ENCODE measurements around the gene PRKAG2. TPM values are rescaled to one million over a fixed set of nuclear protein-coding genes. Genes with fewer than 3 reads are reported as not detected.

Gene PRKAG2
- total RNA-seq = 20.8 and 39.1 TPM in 2 replicates

GRCh38 chr7:151876899-151877777 is at the start of gene PRKAG2:
Gene PRKAG2, minus strand, starts transcription at chr7:151877115. Its CDS starts 495 bp downstream, at chr7:151876620.
- peak within 1 kb of the TSS; percentile 67 for H3K4me3 ChIP-seq (ENCODE audit: low read depth, low read length)
- no peak for TF ChIP-seq CTCF (conservative IDR thresholded peaks at IDR 0.05; ENCODE audit: low read depth, low read length)
- no peak for DNase-seq (ENCODE audit: low read depth)

- DNase-seq (ENCODE audit: low read depth) = no peak
- H3K4me3 ChIP-seq (ENCODE audit: low read depth, low read length) = no peak overlapping the region
- no peak for TF ChIP-seq CTCF (conservative IDR thresholded peaks at IDR 0.05; ENCODE audit: low read depth, low read length)
Measured at GRCh38 chr7:151926336-151926712, 49.4 kb upstream of the PRKAG2 start.

- H3K4me3 ChIP-seq (ENCODE audit: low read depth, low read length) = no peak overlapping the region
- TF ChIP-seq CTCF (conservative IDR thresholded peaks at IDR 0.05; ENCODE audit: low read depth, low read length) = no peak
- DNase-seq (ENCODE audit: low read depth) = no peak
Measured at GRCh38 chr7:151925446-151926335, 48.8 kb upstream of the PRKAG2 start.

DNA sequence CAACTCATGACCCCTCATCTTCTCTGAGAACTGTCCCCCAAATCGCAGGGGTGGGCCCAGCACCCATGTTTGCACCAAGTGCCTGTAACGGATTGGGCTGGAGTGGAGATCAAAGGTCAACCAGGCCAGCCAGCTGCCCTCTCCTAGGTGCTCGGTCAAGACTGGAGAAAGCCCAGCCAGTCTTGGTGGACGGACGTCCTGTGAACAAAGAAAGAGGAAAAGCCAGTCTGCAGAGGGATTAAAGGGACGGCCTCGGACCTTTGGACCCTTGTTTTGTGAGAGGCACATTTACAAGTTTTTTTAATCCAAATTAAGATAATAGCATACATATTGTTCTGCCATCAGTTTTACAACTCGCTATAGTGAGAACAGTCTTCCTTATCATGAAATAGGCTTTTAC is 47.6 kb upstream of the PRKAG2 start:
- H3K4me3 ChIP-seq (ENCODE audit: low read depth, low read length) = no peak overlapping the region
- no peak for TF ChIP-seq CTCF (conservative IDR thresholded peaks at IDR 0.05; ENCODE audit: low read depth, low read length)
- DNase-seq (ENCODE audit: low read depth) = no peak

DNA sequence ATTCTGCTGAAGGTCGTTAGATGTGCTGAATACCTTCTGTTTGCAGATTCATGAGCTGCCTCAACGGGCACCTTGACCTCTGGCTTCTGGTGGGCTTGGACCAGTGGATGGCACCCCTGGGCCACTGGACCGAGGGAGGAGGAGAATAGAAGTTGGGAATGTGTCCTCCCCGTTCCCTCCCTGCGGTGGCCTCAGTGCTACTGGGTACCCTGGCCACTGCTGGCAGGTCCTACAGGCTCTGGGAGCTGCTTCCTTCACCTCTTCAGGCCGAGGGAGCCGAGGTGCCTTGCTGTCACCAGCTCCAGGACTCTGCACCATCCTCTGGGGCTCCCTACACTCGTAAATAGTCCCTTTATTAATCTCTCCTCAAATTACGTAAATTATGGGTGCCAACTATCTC is 47.1 kb upstream of the PRKAG2 start:
- H3K4me3 ChIP-seq (ENCODE audit: low read depth, low read length) = no peak overlapping the region
- DNase-seq (ENCODE audit: low read depth) = no peak
- TF ChIP-seq CTCF (conservative IDR thresholded peaks at IDR 0.05; ENCODE audit: low read depth, low read length) = no peak

- TF ChIP-seq CTCF (conservative IDR thresholded peaks at IDR 0.05; ENCODE audit: low read depth, low read length) = no peak
- H3K4me3 ChIP-seq (ENCODE audit: low read depth, low read length) = no peak overlapping the region
- no peak for DNase-seq (ENCODE audit: low read depth)
Measured at GRCh38 chr7:151923097-151923876, 46.4 kb upstream of the PRKAG2 start.

Measured in epithelial cell of proximal tubule (primary cell).